ENCODE results near the gene AMOTL1. TPM values are rescaled to one million over a fixed set of nuclear protein-coding genes. Genes with fewer than 3 reads are reported as not detected.

AMOTL1 gene
- total and polyA plus RNA-seq, 2 of the 8 experiments (the other 6 are each of a cell fraction or from before 2014, with no cell fraction given): 9.0 to 27.6 TPM

DNA sequence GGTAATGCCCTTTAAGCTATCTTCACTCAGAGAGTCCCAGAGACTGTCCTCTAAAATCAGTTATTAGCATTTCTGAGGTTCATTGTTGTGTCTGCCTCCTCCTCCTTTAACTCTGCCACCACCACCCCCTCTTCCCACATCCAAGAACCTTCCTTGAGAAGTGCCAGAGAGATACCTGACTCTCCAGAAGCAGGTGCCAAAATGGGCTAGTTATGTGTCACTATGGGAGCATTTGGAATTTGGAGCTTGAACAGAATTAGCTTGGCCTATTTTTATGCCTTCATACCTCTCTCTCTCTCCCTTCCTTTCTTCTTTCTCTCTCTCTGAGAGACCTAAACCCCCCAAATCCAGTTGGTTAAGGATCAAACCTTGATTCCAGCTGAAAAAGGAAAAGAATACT is 75.9 kb downstream of the AMOTL1 start:
- H3K9me3 ChIP-seq (ENCODE audit: insufficient read depth in 2 of 2, low read depth in 1 of 2, low read length in 1 of 2): no peaks in the 10 kb centered on the region
- no peak overlapping the region for H2AFZ ChIP-seq (ENCODE audit: low read length)
- CTCF ChIA-PET (ENCODE audit: partially characterized antibody): interaction anchor here (1.4 to 3.0 kb wide), 2 partner anchors 59 to 221 kb away, joined by 3 to 6 read pairs; no protein-coding TSS in a partner anchor
- H3K4me3 ChIP-seq (ENCODE audit: extremely low read depth in 1 of 4, insufficient read depth in 2 of 4, low read depth in 3 of 4, low read length in 4 of 4): no peak overlapping the region
- H4K8ac ChIP-seq (ENCODE audit: extremely low read depth, insufficient read depth, low read length): no peak overlapping the region
- H3K4me1 ChIP-seq (replicated peaks in 1 of 4; ENCODE audit: control insufficient read depth in 3 of 4, insufficient read depth in 4 of 4, low read length in 3 of 4): no peaks in the 10 kb centered on the region
- H4K5ac ChIP-seq (ENCODE audit: insufficient read length, low read depth, low read length): no peak overlapping the region
- no peak overlapping the region for H2BK5ac ChIP-seq (ENCODE audit: low read depth, low read length)
- H3K23me2 ChIP-seq (ENCODE audit: low read depth, low read length): no peaks in the 10 kb centered on the region
- no peak overlapping the region for H3K56ac ChIP-seq (replicated peaks; ENCODE audit: insufficient read length, low read depth, low read length)
- no peak overlapping the region for H3K18ac ChIP-seq (ENCODE audit: extremely low read depth, low read length)
- no peaks in the 10 kb centered on the region for H3K27me3 ChIP-seq (replicated peaks in 1 of 4; ENCODE audit: control insufficient read depth in 3 of 4, extremely low read depth in 1 of 4, insufficient read depth in 3 of 4, low read length in 3 of 4)
- H2BK12ac ChIP-seq (ENCODE audit: low read depth, low read length): no peak overlapping the region
- no peak overlapping the region for H4K91ac ChIP-seq (replicated peaks; ENCODE audit: insufficient read length, low read length)
- no peak overlapping the region for H2BK120ac ChIP-seq (replicated peaks; ENCODE audit: low read depth, low read length)
- no peak overlapping the region for H3K23ac ChIP-seq (ENCODE audit: insufficient read length)
- no peak overlapping the region for H2AK5ac ChIP-seq (ENCODE audit: low read depth, low read length)
- no peaks in the 10 kb centered on the region for H3K79me2 ChIP-seq (ENCODE audit: control insufficient read depth in 1 of 2, insufficient read depth in 2 of 2, low read length in 2 of 2)
- no peak overlapping the region for H3K4me2 ChIP-seq (ENCODE audit: insufficient read depth in 1 of 2, low read depth in 2 of 2, low read length in 2 of 2)
- H3K4ac ChIP-seq (replicated peaks; ENCODE audit: insufficient read length, low read depth, low read length): no peak overlapping the region
- peaks cover 0 to 2% of the 10 kb centered on the region in 2 experiments for H4K20me1 ChIP-seq (replicated peaks in 1 of 2; ENCODE audit: control insufficient read depth in 1 of 2, insufficient read depth in 2 of 2, low read length in 2 of 2)
- peaks cover 0 to 2% (median 0%) of the 10 kb centered on the region in 4 experiments; a peak in 1 of 8 replicates for H3K36me3 ChIP-seq (ENCODE audit: control insufficient read depth in 2 of 4, insufficient read depth in 4 of 4, low read length in 3 of 4)
- H3K27ac ChIP-seq (ENCODE audit: low read depth, low read length): no peak overlapping the region
- TF ChIP-seq EP300 (IDR thresholded peaks at IDR 0.05; ENCODE audit: borderline replicate concordance in 1 of 2, low read depth in 2 of 2, low read length in 2 of 2): no peak
- TF ChIP-seq NRF1 (IDR thresholded peaks at IDR 0.05; ENCODE audit: low read depth, low read length): no peak
- TF ChIP-seq KDM4A (IDR thresholded peaks at IDR 0.05; ENCODE audit: low read depth, low read length, severe bottlenecking): no peak
- TF ChIP-seq MAX (IDR thresholded peaks at IDR 0.05): no peak
- TF ChIP-seq POLR2A (IDR thresholded peaks at IDR 0.05; ENCODE audit: control extremely low read depth in 1 of 2, low read depth in 2 of 2, low read length in 2 of 2): no peak
- TF ChIP-seq GABPA (IDR thresholded peaks at IDR 0.05; ENCODE audit: borderline replicate concordance, insufficient read depth, low read length): no peak
- no peak for TF ChIP-seq CEBPB (IDR thresholded peaks at IDR 0.05; ENCODE audit: low read depth, low read length)
- TF ChIP-seq TBP (IDR thresholded peaks at IDR 0.05; ENCODE audit: low read depth, low read length): no peak
- TF ChIP-seq EZH2 (IDR thresholded peaks at IDR 0.05; ENCODE audit: low read depth, low read length, severe bottlenecking): no peak
- TF ChIP-seq CHD2 (IDR thresholded peaks at IDR 0.05; ENCODE audit: low read length): no peak
- no peak for TF ChIP-seq SRF (IDR thresholded peaks at IDR 0.05; ENCODE audit: low read depth, low read length)
- no peak overlapping the region for H2BK20ac ChIP-seq (ENCODE audit: low read length)
- DNase-seq (ENCODE audit: low read depth in 1 of 2, low spot score in 2 of 2) (no peak), FAIRE-seq (no peak)
- no peak overlapping the region for H3K14ac ChIP-seq (ENCODE audit: insufficient read length)
- H3K79me1 ChIP-seq (ENCODE audit: low read depth, low read length): no peaks in the 10 kb centered on the region; the same call in 1 of the 2 replicates
- H3K9ac ChIP-seq (replicated peaks in 1 of 4; ENCODE audit: extremely low read depth in 1 of 4, low read depth in 3 of 4, low read length in 3 of 4): no peak overlapping the region
- no peak overlapping the region for H2BK15ac ChIP-seq (ENCODE audit: low read length)
- POLR2A ChIA-PET (ENCODE audit: partially characterized antibody): no interaction called here
